LNCAP (cell line): ENCODE data around the gene ARMC5.

ENCODE experiments used
- TF ChIP-seq, protein P1 (sequence below): fragments of 450-650 bp; IDR thresholded peaks from 2 replicates; pipeline ENCODE4 v1.5.1; 2017; ENCODE audit warnings: mild to moderate bottlenecking

ARMC5 gene

DNA sequence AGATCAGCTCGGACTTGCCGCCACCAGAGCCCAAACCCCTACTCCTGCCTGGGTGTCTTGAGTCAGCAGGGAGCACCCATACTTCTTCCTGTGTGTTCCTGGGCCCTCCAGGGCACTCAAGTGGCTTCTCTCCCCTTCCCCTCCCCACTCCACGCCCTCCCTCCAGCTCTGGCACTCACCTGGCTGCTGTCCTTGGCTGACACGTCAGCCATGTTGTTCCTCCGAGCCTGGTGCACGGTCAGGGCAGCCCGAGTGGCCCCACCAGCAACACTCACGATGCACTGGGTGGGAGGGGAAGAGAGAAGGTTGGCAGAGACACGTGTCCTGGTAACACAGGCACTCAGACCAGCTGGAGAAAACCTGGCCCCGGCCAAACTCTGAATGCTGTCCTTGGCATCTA lies 37.4 kb downstream of the ARMC5 start:
- TF ChIP-seq, protein P1, sequence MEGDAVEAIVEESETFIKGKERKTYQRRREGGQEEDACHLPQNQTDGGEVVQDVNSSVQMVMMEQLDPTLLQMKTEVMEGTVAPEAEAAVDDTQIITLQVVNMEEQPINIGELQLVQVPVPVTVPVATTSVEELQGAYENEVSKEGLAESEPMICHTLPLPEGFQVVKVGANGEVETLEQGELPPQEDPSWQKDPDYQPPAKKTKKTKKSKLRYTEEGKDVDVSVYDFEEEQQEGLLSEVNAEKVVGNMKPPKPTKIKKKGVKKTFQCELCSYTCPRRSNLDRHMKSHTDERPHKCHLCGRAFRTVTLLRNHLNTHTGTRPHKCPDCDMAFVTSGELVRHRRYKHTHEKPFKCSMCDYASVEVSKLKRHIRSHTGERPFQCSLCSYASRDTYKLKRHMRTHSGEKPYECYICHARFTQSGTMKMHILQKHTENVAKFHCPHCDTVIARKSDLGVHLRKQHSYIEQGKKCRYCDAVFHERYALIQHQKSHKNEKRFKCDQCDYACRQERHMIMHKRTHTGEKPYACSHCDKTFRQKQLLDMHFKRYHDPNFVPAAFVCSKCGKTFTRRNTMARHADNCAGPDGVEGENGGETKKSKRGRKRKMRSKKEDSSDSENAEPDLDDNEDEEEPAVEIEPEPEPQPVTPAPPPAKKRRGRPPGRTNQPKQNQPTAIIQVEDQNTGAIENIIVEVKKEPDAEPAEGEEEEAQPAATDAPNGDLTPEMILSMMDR = no peak

DNA sequence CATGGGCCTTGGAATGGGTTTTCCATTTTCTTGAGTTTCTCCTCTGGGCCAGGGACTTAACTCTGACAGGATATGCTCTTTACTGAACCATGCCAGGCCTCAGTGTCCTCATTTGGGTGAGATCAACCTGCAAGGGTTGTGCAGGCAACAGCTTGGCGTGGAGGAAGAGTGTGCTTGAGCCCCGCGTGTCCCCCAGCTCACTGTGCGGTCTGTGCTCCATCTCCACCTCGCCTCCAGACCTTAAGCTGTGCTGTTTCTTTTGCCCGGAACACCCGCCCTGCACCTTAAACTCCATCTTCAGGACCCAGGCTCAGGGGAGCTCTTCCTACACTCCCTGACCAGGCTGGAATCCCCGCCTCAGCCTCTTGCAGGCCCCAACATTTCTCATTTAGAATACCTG lies 39.2 kb downstream of the ARMC5 start:
- TF ChIP-seq, protein P1 = no peak

DNA sequence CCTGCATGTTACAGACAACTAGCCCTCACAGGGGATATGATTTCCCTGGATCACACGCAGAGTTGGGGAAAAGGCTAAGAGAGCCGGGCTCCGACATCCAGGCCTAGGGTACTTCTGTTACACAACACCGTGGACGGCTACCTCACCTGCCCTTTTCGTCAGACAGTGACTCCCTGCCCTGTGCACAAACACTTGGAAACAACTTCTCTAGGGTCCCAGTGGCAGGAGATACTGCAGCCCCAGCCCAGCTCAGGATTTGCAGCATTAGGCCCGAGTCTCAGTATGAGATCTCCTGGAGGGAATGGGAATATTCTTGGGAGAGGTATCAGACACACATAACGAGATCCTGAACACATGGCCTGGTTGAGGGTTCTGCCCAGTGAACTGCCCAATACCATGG lies 40.6 kb downstream of the ARMC5 start:
- TF ChIP-seq, protein P1 = no peak

DNA sequence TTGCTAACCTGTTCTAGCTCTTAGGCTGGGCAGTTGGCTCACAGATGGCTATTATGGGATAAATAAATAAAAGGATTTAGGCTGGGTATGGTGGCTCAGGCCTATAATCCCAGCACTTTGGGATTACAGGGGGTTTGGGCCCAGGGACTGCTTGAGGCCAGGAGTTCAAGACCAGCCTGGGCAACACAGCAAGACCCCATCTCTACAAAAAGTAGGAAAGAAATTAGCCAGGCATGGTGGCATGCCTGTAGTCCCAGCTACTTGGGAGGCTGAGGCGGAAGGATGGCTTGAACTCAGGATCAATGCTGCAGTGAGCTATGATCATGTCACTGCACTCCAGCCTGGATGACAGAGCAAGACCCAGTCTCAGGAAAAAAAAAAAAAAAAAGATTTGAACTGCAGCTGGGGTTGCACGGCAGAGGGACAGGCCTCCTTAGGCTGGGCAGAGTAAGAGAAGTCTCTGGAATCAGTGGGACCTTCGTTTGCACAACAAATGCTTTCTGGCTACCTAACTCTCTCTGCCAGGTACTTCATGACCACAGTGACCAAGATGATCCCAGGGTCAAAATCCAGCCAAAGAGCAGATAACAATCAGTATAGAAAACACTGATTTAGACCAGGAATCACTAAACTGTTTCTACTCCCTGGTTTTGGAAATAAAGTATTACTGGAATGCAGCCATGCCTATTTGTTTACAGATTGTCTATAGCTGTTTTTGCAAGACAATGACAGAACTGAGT lies 42.1 kb downstream of the ARMC5 start:
- TF ChIP-seq, protein P1 = no peak

DNA sequence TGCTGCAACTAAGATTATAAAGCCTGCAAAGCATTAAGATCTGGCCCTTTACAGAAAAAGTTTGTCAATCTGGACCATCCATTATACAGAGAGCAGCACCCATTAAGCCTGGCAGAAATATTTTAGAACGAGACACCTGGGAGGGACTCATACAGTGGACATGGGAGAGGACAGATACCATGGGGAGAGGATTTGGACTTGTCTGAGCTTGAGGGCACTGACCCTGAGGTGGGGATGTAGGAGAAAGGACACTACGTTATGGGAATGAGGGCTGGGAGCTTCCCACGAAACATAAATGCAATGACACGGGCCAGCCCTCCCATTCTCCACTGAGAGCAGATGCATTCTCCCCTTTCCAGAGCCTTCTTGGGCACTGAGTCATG lies 42.7 kb downstream of the ARMC5 start:
- TF ChIP-seq, protein P1 = no peak

DNA sequence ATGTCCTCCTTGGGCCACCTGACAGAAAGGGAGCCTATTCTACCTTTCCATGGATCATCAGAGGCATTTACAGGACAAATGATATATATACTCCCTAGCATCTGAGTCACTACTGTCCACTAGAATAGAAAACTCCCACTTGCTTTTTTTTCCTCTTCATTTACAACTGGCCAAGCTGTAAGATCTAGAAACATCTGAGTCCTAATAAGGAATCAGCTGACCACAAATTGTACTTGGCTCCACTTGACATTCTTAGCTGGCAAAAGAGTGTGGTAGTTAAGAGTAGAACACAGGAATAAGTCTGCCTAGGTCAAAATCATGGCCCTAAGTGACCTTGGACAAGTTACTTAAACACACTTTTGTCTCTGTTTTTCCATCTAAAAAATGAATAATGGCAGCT lies 43.7 kb downstream of the ARMC5 start:
- TF ChIP-seq, protein P1 = no peak

DNA sequence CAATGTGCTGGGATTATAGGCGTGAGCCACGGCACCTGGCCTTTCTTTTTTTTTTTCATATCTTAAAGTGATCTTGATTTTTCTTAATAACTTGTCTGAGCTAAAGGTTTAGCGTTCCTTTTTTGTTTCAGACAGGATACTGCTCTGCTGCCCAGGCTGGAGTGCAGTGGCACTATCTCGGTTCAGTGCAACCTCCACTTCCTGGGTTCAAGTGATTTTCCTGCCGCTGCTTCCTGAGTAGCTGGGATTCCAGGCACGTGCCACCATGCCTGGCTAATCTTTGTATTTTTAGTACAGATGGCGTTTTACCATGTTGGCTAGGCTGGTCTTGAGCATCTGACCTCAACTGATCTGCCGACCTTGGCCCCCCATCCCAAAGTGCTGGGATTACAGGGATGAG lies 44.9 kb downstream of the ARMC5 start:
- TF ChIP-seq, protein P1 = no peak

DNA sequence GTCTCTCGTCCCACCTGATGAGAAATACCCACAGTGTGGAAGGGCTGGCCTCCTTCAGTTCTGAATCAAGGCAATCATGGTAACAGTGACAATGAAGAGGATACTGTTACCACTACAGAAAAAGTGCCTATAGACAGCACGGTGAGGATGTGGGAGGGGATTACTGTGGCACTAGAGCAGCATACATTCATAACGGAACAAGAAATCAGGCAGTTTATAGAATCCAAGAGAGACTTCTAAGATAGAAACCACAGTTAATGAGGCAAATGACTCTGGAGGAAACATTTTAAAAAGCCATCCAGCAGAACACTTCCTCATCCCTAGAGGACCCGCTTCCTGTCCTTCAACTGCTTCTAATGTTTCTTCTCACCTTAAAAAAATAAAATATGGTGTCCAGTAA lies 46.2 kb downstream of the ARMC5 start:
- TF ChIP-seq, protein P1 = no peak
